Activated T-cell treated with anti-CD3 and anti-CD28 coated beads for 4 hours (primary cell): Measurements from ENCODE around the gene TNPO3.

Experiments used
- DNase-seq: peaks from one replicate; pipeline ENCODE4 v3.0.0-alpha.2; 2020

TNPO3 gene

DNA sequence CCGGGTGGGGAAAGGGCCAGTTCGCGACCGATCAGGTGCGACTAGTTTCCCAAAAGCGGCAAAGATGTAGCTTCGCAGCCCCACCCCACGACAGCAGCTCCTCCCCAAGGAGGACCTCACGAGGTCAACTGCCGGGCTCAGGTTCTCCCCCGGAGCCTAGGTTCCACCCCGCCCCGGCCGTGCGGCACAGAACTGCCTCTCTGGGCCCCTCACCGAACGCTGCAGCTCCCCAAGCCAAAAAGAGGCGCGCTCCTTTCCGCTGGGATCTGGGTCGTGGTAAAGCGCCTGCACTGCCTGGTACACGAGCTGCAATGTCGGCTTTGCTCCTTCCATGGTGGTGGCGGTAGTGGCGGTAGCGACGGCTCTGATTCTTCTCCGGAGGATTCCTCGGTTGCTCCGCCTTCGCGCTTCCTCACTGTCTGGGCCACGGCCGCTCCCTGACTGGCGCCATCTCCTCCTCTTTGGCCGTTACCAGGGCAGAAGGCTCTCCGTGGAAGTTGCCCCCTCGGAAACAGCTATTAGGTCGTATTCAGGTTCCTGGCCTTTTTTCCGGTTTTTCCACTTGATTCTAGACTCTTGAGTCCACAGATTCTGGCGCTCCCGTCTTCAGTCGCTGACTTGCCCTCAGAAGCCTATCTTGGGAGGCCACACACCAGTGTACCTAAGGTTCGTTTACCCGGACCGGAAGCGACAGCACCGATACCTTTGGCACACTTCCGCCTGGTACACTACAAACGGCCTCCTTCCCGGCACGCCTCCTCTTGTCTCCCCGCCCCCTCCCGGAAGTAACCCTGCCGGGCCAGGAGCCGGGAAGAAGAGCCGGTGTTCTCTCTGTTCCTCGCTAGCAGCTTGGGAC is at the start of gene TNPO3:
TNPO3 (minus strand) TSS at position 674 of the 856 bp plus-strand sequence; CDS start at position 333, 341 bp downstream.
- DNase-seq, result peak; percentile 89

DNA sequence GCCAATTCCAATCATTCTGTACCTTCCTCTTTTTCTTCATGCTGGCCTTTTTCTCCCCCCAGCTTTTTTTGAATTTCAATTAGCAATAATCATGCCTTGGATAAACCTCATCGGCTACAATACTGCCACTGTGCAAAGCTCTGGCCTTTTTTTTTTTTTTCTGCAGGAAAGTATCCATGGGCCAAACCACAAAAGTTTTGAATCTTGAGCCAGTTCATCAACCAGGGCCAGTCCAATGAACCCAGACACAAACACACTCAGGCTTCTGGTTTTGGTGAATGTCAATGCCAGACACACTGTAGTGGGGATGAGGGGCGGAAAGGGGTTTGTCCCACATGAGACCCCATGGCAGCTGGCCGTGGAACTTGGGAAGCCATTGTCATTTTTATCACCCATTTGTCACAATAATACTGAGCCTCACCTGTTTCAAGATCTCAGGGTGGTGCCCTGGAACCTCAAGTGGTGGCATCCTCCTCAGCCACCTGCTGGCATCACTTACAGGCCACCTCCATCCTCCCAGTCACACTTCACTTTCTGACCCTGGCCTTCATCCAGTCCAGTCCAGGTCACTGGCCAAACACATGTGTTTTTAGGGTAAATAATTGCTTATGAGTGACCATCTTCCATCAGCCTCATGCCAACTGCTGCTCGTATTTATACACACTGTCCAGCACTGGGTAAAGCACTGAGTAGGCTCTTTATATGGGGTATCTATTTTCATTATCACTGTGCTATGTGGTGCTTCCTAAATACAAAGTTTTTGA is 48.8 kb upstream of the TNPO3 start:
- no peak for DNase-seq

DNA sequence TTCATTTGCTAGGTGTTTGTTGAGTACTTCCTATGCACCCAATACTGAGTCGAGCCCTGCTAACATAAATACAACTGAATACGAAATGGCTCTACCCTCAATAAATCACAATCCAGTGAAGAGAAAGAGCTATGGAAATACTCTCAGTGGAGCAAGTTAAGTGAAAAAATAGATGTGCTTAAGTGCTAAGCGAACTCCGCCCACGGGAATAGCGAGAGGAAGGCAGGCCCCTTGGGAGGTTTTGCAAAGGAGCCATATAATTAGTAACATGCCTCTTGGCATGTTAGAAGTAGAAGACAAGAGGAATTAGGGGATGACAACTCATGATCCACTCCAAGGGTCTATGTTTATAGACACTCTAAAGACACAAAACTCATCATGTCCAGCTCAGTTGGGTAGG is 46.8 kb upstream of the TNPO3 start:
- no peak for DNase-seq

DNA sequence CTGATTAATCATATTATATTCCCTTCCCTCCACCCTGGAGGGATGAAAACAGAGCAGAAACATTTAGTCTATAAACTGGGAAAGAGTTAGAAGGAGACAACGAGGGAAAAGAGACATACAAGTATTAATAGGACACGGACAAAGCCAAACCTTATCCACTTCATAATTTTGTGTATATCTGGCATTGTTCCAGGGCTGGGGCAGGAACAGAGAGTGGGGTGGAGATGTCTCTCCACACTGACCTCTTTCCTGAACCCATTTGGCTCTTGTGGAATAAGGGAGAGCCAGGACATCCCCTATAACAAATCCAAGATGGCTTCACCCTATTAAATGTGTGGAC is 45.9 kb upstream of the TNPO3 start:
- DNase-seq, result no peak

DNA sequence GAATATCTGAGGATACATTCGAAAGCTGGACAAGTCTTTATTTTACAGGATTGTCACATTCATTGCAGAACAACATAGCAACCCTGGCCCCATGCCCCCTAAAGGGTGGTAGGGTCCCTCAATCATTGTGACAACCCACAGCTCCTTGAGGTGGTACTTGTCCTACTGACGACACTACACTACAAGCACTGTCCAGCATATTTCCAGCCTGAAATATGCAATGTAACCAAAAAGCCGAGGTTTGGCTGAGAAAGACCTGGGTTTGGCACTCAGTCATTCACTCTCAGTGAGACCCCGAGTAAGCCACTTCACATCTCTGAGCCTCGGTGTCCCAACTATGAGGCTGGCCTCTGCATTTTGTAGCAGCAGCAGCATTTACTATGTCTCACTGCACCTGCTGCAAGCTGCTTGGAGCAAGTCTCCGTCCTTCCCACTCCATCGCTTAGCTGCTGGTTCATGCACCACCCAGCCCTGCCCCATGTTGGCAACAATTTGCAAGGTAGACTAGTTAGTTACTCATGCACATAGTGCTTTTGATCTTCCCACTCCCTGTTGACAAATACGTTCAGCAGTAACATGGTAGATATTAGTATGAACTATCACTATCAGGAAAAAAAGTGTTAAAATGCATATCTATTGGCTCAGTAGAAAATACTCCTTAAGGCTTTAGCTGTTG is 43.6 kb upstream of the TNPO3 start:
- no peak for DNase-seq

DNA sequence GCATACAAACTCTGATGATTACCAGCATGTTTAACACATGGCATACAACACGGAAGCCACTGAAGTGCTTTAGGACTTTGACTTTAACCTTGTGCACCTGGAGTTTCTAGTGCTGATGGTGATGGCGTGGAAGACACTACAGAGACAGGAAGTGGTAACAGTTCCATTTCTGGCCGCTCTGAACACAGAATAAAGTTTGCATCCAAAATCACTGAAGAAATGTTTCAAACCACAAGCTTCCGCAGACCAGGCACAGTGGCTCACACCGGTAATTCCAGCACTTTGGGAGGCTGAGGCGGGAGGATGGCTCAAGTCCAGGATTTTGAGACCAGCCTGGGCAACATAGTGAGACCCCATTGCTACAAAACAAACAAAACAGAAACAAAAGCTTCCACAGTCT is 40.3 kb upstream of the TNPO3 start:
- DNase-seq, result no peak

DNA sequence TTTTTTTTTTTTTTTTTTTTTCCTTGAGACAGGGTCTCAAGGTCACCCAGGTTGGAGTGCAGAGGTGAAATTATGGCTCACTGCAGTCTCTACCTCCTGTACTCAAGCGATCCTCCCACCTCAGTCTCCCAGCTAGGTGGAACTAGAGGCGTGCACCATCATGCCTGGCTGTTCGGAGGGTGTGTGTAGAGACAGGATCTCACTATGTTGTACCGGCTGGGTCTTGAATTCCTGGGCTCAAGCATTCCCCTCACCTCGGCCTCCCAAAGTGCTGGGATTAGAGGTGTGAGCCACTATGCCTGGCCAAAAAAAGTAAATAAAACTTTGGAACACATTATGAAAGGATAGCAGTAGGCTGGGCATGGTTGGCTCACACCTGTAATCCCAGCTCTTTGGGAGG is 39.6 kb upstream of the TNPO3 start:
- DNase-seq, result no peak

DNA sequence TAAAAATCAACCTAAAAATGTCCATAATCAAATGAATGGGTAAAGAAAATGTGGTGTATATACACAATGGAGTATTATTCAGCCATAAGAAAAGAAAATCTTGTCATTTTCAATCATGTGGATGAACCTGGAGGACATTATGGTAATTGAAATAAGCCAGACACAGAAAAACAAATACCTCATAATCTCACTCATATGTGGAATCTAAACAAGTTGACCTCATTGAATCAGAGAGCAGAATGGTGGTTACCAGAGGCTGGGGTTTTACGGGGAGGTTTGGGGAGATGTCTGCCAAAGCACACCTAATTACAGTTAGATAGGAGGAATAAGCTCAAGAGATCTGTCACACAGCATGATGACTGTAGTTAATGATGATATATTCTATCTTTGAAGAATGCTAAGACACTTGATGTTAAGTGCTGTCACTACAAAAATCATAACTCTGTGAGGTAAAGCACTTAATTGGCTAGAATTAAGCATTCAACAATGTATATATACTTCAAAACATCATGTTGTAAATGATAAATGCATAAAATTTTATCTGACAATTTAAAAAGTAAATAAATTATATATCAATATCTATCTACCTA is 39.1 kb upstream of the TNPO3 start:
- DNase-seq, result no peak

DNA sequence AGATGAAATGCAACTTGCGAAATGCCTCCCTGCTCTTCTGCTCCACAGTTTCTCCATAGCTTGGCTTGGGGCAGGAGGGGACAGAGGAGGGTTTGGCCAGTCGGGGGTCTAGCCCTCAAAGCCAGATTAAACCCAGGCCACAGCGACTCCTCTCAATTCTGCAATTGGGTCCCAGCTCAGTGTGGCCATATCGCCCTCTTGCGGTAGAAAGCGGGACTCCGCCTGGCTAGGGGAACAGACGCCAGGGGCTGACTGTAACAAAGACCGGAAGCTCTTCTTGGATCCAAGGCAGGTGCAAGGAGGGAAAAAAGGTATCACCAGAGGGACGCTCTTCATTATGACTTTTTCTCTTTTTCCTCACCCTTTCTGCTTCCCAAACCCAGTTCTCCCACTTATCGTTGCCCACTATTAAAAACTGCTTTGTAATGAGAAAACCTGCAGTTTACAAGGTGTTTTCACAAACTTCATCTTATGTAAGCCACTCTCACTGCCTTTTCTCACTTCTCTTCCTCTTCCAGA is 36.6 kb upstream of the TNPO3 start:
- peak; percentile 86 for DNase-seq

DNA sequence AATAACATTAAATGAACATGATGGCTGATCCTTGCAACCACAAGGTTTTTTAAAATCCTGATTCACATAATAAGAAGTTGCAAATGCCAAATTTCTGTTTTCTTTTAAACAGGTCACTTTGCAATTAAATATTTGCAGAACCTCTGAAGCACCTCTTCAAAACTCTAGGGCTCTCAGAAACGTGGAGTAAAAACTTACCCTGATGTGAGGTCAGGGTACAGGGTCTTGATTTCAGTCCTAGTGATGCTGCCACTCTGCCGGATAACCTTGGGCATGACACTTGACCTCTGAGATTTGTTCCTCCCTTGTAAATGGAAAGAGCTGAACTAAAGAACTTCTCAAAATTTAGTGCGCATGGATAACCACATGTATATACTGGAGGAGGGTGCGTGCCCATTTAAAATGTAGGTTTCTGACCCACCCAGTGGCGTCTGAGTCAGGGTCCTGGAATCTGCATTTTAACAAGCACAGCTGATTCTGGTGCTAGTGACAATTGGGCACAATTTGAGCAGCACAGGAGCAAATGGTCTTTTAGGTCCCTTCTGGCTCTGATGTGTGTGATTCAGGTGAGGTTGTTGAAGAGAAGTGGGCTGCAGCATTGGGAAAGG is 35.5 kb upstream of the TNPO3 start:
- DNase-seq, result no peak

DNA sequence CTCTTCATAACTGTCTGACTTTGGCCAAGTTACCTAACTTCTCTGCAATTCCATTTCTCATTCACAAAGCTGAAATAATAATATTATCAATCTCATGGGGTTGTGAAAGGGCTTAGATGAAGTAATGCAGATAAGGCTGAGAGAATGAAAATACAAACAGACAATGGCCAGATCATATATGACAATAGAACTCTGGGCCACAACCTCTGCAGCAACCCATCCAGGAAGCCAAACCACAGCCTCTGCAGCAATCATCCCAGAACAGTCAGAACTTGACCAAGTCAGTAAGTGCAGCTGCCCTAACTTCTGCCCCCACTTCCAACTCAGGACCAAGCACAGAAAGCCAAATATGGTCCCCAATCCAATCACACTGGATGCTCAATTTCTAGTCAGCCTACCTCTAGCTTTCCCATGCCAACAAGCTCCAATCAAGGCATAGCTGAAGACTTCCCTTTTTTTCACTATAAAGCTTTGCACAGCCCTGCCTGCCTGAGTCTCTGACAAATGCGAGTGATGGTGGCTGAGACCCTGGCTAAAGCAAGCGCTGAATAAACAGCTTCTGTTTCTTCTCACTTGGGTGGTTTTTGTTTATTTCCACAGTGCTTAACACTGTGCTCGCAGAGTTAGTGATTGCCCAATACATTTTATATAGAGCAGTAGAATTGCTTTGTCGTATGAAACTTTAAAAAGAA is 34.8 kb upstream of the TNPO3 start:
- DNase-seq, result no peak

DNA sequence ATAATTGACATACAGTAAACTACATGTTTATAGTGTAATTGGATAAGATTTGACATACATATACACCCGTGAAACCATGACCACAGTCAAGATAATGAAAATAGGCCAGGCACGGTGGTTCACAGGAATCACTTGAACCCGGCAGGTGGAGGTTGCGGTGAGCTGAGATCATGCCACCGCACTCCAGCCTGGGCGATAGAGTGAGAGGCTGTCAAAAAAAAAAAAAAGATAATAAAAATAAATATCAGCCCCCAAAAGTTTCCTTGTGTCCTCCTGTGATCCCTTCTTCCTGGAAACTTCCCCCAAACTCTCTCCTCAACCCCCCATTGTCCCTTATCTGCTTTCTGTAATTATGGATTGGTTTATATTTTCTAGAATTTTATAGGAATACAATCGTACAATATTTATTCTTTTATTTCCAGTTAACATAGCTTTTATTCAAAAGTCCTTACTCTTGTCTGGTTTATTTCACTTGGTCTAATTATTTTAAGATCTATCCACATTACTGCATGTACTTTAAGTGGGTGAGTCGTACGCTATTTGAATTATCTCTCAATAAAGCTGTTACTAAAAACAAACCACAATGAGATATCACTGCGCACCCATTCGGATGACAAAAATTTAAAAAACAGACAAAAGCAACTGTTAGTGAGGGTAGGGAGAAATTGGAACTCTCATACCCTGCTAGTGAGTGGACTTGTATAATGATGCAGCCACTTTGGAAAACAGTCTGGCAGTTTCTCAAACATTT is 30.1 kb upstream of the TNPO3 start:
- no peak for DNase-seq

DNA sequence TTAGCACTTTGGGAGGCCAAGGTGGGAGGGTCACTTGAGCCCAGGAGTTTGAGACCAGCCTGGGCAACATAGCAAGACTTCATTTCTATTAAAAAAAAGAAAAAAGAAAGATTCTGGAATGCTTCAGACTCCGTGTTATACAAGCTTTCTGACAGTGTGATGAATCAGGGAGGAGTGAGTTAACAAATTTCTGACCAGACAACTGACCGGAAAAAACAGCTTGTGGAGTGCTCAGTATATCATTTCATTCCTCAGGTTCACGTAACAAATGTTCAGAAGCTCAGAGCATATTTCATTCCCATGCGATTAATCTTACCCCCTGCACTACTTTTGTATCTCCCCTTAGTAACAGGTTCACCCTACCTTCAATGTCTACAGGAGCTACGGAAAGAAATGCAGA is 28.6 kb upstream of the TNPO3 start:
- no peak for DNase-seq

DNA sequence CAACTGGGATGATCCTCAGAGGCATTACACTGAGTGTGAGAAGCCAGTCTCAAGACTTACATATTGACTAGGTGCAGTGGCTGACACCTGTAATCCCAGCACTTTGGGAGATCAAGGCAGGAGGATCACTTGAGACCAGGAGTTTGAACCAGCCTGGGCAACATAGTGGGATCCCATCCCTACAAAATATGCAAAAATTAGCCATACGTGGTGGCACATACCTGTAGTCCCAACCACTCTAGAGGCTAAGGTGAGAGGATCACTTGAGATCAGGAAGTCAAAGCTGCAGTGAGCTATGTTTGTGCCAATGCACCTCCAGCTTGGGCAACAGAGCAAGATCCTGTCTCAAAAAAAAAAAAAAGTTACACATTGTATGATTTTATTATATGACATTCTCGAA is 23.5 kb upstream of the TNPO3 start:
- DNase-seq, result no peak

DNA sequence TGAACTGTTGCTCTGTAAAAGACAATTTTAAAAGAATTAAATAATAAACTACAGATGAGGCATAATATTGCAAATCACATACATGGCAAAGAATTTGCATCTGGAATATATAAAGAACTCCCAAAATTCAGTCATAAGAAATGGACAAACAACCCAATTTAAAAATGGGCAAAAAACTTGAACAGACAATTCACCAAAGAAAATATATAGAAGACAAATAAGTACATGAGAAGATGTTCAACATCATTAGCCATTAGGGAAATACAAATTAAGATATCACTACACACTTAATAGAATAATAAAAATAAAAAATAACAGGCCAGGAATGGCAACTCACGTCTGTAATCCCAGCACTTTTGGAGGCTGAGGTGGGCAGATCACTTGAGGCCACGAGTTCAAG is 22.0 kb upstream of the TNPO3 start:
- DNase-seq, result no peak

DNA sequence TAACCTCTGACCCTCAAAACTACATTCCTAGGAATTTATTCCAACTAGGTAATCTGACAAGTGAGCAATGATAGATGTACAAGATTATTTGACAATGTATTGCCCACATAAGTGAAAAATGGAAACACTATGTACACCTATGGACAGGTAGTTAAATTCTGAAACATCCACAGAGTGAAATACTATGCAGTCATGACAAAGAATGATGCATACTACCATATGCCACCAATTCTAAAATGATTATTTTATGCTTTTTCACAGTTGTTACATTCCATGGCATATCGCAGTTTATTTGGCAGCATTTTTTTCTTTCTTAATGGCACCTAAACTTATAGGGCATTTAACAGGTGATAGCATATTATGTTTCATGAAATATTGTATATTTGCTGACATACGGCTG is 20.1 kb upstream of the TNPO3 start:
- no peak for DNase-seq

DNA sequence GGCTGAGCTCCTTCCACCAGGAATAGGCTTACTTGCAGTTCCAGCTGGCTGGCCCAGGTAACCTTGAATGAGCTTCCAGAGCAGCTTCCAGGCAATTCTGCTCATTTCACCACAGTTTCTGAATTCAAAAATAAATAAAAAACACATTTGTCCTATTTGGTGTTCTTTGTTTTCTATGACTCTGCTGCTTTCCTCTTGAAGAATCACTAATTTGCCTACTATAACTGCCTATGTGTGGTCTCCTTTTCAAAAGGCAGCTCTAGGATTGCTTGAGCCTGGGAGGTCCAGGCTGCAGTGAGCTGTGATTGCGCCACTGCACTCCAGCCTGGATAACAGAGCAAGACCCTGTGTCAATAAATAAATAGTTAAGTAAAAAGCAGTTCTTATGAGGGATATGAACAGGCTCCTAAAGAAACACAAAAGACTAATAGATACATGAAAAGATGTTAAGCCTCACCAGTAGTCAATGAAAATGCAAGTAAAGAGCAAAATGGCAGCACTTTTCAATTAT is 19.5 kb upstream of the TNPO3 start:
- no peak for DNase-seq

DNA sequence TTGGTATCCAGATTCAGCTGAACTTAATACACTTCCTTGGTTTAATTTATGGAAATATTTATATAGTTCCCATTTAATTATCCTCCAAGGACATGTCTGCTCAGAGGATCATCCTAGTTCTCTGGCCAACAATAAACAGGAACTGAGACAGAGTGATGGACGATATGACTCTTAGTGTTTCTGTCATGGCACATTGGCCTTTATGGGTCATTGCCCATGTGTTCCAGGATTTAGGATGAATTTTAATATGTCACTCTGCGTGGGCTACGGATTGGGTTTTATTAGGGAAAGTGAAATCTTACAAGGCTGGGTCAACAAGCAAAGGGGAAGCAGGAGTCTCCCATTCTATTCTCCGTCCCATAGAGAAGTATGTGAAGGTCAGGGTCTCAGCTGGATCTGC is 18.8 kb upstream of the TNPO3 start:
- no peak for DNase-seq

DNA sequence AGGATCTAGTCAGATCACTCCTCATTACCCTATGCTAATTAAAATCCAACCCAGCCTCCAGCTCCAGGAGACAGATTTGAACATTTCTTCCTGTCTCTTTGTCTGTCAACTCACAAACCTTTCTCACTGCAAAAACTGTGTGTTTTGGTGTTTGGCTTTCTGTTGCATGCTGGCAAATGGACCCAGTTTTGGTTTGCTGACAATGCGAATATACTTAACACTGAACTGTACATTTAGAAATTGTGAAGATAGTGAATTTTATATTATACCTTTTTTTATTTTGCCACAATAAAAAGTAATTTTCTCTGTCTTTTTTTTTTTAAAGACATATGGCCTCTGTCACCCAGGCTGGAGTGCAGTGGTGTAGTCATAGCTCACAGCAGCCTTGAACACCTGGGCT is 18.3 kb upstream of the TNPO3 start:
- DNase-seq, result no peak

DNA sequence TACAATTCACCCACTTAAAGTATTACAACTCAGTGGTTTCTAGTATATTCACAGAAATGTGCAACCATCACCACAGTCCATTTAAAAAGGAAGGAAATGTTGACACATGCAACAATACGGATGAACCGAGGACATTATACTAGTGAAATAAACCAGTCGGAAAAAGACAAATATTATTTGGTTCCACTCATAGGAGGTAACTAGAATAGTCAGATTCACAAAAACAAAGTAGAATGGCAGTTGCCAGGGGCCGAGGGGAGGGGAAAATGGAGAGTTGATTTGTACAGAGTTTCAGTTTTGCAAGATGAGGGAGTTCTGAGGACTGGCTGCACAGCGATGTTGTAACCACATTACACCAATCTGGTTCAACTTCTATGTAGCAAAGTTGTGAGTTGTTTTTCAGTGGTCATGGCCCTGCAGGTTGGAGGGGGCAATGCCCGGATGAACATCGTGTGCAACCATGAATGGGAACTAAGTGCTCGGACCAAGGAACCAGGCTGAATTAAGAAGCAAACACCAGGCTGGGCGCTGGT is 17.6 kb upstream of the TNPO3 start:
- no peak for DNase-seq

DNA sequence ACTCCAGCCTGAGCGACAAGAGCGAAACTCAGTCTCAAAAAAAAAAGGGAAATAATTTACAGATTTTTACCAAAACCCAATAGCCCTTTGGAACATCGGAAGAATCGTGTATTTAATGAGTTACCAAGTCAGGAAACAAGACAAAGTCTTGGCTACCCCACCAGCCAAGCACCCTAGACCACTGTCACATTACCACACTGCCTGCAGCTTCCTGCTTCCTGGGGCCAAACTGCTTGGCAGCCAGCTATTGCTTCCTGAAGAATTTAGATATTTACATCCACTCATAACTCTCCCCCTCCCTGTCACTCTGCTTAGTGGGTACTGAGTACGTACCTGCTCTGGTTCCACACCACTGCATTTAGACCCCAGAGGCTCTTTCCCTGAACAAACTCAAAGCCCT is 14.1 kb upstream of the TNPO3 start:
- no peak for DNase-seq
